Suprapubic skin (tissue), 4 donors: ENCODE data around the gene MBD1. TPM values are rescaled to one million over a fixed set of nuclear protein-coding genes. Genes with fewer than 3 reads are reported as not detected.
"Not testable (repeated sequence)": the region's sequence is repeated elsewhere in the genome, so short reads cannot be mapped to it uniquely, and the experiment has no call there.

Source experiments
- DNase-seq, 2 donors: peaks; one replicate each; pipeline ENCODE4 v3.0.0-alpha.2; 2019; ENCODE audit warnings: low spot score in 2 of 2
- H3K27ac ChIP-seq: fragments of 200-600 bp; sonication (generic); one replicate; pipeline ENCODE4 v1.5.1; 2019
- H3K27me3 ChIP-seq: fragments of 200-600 bp; sonication (generic); one replicate; pipeline ENCODE4 v1.5.1; 2019
- H3K36me3 ChIP-seq: fragments of 200-600 bp; sonication (generic); one replicate; pipeline ENCODE4 v1.5.1; 2019
- H3K4me1 ChIP-seq: fragments of 200-600 bp; sonication (generic); one replicate; pipeline ENCODE4 v1.5.1; 2019
- H3K4me3 ChIP-seq: fragments of 200-600 bp; sonication (generic); one replicate; pipeline ENCODE4 v1.5.1; 2019; ENCODE audit warnings: mild to moderate bottlenecking
- H3K9me3 ChIP-seq: fragments of 200-600 bp; sonication (generic); one replicate; pipeline ENCODE4 v1.5.1; 2019
- EP300 ChIP-seq: sonication (generic); formaldehyde crosslinking; IDR thresholded peaks from one replicate; pipeline ENCODE4 v1.6.1; 2017; ENCODE audit warnings: antibody characterized with exemption
- POLR2A ChIP-seq, 2 donors: fragments of 450-650 bp; IDR thresholded peaks; one replicate each; pipeline ENCODE4 v1.6.1; 2017; ENCODE audit warnings: antibody characterized with exemption in 2 of 2, mild to moderate bottlenecking in 2 of 2, moderate library complexity in 2 of 2
- POLR2AphosphoS5 ChIP-seq, 3 donors: sonication (generic); formaldehyde crosslinking; IDR thresholded peaks; one replicate each; pipeline ENCODE4 v1.6.1; 2017; ENCODE audit warnings: antibody characterized with exemption in 3 of 3
- WGBS: methylation state at CpG from one replicate; pipeline ENCODE4 v1.1.5; 2018; 5-methylcytosine and 5-hydroxymethylcytosine counted together
- total RNA-seq, 4 donors: library from RNA; depleted of rRNA; stranded (reverse); fragments of >200 nt; gene quantifications; one replicate each; pipeline ENCODE4 v1.1.0, GENCODE V29; 2016
- TF ChIP-seq, protein P1 (sequence below), 2 donors: fragments of 200-600 bp in 1 of 2; fragments of 450-650 bp in 1 of 2; sonication (generic) in 1 of 2; IDR thresholded peaks; one replicate each; pipeline ENCODE4 v1.5.1; 2016 to 2019; ENCODE audit warnings: antibody characterized with exemption in 2 of 2, mild to moderate bottlenecking in 1 of 2, moderate library complexity in 1 of 2

The MBD1 gene
- total RNA-seq, 4 donors from 2014 or later = 107 to 145 (median 110) TPM

DNA sequence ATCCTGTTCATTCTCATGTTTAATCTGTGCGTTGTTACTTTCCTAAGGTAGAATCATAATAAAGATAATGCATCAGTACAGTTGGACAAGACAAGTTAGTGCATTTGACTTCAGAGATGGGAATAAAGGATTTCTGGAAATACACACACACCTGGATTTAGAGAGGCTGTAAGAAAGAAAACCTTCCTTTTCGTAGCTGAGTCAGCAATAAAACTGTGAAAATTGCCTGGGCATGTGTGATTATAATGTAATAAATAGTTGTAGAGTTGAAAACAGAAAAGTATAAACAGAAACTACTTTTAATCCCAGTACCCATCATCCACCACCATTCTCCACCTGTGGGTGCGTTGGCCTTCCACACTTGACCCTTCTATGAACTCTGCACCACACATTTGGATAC lies 30.4 kb downstream of the MBD1 start:
- no peak for TF ChIP-seq POLR2A (IDR thresholded peaks at IDR 0.05)
- TF ChIP-seq, protein P1, sequence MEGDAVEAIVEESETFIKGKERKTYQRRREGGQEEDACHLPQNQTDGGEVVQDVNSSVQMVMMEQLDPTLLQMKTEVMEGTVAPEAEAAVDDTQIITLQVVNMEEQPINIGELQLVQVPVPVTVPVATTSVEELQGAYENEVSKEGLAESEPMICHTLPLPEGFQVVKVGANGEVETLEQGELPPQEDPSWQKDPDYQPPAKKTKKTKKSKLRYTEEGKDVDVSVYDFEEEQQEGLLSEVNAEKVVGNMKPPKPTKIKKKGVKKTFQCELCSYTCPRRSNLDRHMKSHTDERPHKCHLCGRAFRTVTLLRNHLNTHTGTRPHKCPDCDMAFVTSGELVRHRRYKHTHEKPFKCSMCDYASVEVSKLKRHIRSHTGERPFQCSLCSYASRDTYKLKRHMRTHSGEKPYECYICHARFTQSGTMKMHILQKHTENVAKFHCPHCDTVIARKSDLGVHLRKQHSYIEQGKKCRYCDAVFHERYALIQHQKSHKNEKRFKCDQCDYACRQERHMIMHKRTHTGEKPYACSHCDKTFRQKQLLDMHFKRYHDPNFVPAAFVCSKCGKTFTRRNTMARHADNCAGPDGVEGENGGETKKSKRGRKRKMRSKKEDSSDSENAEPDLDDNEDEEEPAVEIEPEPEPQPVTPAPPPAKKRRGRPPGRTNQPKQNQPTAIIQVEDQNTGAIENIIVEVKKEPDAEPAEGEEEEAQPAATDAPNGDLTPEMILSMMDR (IDR thresholded peaks at IDR 0.05) = no peak
- no peak for TF ChIP-seq EP300
- no peak for TF ChIP-seq POLR2AphosphoS5 (IDR thresholded peaks at IDR 0.05)
- H3K4me3 ChIP-seq = no peak overlapping the region
- H3K4me1 ChIP-seq = no peaks in the 10 kb centered on the region
- no peaks in the 10 kb centered on the region for H3K27me3 ChIP-seq
- no peaks in the 10 kb centered on the region for H3K36me3 ChIP-seq
- DNase-seq = no peak
- WGBS = 82% methylated on average over 3 of the region's 3 CpGs
- no peaks in the 10 kb centered on the region for H3K9me3 ChIP-seq
- H3K27ac ChIP-seq = no peak overlapping the region

GRCh38 chr18:50249576-50249975 lies 31.7 kb downstream of the MBD1 start:
- Histone ChIP-seq H3K27me3 (no peaks in the 10 kb centered on the region), H3K9me3 (no peaks in the 10 kb centered on the region), H3K4me3 (no peak overlapping the region), H3K36me3 (no peaks in the 10 kb centered on the region), H3K4me1 (no peaks in the 10 kb centered on the region), H3K27ac (no peak overlapping the region)
- no peak for DNase-seq
- TF ChIP-seq POLR2AphosphoS5 (IDR thresholded peaks at IDR 0.05) = no peak
- TF ChIP-seq EP300 = no peak
- no peak for TF ChIP-seq POLR2A (IDR thresholded peaks at IDR 0.05)
- TF ChIP-seq, protein P1 (IDR thresholded peaks at IDR 0.05) = no peak

DNA sequence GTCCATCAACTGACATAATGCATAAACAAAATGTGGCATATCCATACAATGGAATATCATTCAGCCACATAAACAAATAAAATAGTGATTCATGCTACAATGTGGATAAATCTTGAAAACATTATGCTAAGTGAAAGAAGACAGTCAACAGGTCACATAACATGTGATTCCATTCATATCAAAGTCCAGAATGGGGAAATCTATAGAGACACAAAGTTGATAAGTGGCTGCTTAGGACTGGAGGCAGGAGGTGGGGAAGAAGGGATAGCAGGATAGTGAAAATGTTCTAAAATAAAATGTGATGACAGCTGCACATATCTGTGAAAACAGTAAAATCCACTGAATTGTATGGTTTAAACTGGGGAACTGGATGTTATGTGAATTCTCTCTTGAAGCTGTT lies 33.8 kb downstream of the MBD1 start:
- no peak for DNase-seq
- Histone ChIP-seq H3K4me3 (no peak overlapping the region), H3K9me3 (no peaks in the 10 kb centered on the region), H3K27ac (no peak overlapping the region), H3K36me3 (no peaks in the 10 kb centered on the region), H3K27me3 (no peaks in the 10 kb centered on the region), H3K4me1 (no peaks in the 10 kb centered on the region)
- no peak for TF ChIP-seq EP300
- TF ChIP-seq, protein P1 (IDR thresholded peaks at IDR 0.05) = no peak
- TF ChIP-seq POLR2A (IDR thresholded peaks at IDR 0.05) = no peak
- no peak for TF ChIP-seq POLR2AphosphoS5 (IDR thresholded peaks at IDR 0.05)

DNA sequence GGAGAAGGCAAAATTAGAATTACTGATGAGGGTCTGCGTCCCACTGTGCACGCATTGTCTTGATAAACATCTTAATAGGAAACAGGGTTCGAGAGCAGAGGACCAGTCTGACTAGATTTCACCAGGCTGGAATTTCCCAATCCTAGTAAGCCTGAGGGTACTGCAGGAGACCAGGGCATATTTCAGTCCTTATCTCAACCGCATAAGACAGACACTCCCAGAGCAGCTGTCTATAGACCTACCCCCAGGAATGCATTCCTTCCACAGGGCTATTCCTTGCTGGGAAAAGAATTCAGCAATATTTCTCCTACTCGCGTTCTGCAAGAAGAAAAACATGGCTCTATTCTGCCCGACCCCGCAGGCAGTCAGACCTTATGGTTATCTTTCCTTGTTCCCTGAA lies 39.6 kb downstream of the MBD1 start:
- WGBS = 70% methylated on average over 8 of the region's 8 CpGs

DNA sequence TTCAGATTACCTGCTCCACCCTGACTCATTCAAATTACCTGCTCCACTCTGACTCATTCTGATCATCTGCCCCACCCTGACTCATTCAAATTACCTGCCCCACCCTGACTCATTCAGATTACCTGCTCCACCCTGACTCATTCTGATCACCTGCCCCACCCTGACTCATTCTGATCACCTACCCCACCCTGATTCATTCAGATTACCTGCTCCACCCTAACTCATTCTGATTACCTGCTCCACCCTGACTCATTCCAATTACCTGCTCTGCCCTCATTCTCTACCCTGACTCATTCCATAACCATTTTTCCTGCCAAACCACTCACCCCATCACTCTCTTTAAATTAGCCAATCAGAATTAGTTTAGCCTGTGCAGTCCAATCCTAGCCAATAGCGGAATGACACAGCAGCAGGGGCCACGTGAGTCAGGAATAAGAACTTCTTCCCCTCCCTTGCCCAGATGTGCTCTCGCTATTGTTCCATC lies 41.2 kb downstream of the MBD1 start:
- 86% methylated on average over 3 of the region's 3 CpGs for WGBS
- Histone ChIP-seq H3K36me3 (no peaks in the 10 kb centered on the region), H3K4me3 (no peak overlapping the region), H3K27me3 (no peaks in the 10 kb centered on the region), H3K4me1 (no peaks in the 10 kb centered on the region), H3K27ac (no peak overlapping the region), H3K9me3 (no peaks in the 10 kb centered on the region)
- TF ChIP-seq POLR2A (IDR thresholded peaks at IDR 0.05) (no peak), EP300 (no peak), POLR2AphosphoS5 (IDR thresholded peaks at IDR 0.05) (no peak)
- TF ChIP-seq, protein P1 (IDR thresholded peaks at IDR 0.05) = no peak
- no peak for DNase-seq

More for the DNA sequence above, 39.6 kb downstream of the MBD1 start:
- not testable (repeated sequence) for H3K36me3 ChIP-seq, DNase-seq, H3K27me3 ChIP-seq, H3K4me3 ChIP-seq, H3K27ac ChIP-seq, H3K9me3 ChIP-seq, H3K4me1 ChIP-seq

GRCh38 chr18:50232419-50232818 lies 48.9 kb downstream of the MBD1 start:
- DNase-seq = no peak
- Histone ChIP-seq H3K4me1 (no peaks in the 10 kb centered on the region), H3K27me3 (no peaks in the 10 kb centered on the region), H3K9me3 (no peaks in the 10 kb centered on the region), H3K36me3 (no peaks in the 10 kb centered on the region), H3K27ac (no peak overlapping the region), H3K4me3 (no peak overlapping the region)
- 63% methylated on average over 2 of the region's 2 CpGs for WGBS
- TF ChIP-seq EP300 (no peak), POLR2AphosphoS5 (IDR thresholded peaks at IDR 0.05) (no peak), POLR2A (IDR thresholded peaks at IDR 0.05) (no peak)
- TF ChIP-seq, protein P1 (IDR thresholded peaks at IDR 0.05) = no peak
